Measurements from ENCODE around the gene PJA2. TPM values are rescaled to one million over a fixed set of nuclear protein-coding genes. Genes with fewer than 3 reads are reported as not detected.
A peak's percentile ranks its signal among the peaks of the same experiment; 100 is the strongest.

Gene PJA2
- total RNA-seq, 1 experiment from 2014 or later = 14.3 TPM

DNA sequence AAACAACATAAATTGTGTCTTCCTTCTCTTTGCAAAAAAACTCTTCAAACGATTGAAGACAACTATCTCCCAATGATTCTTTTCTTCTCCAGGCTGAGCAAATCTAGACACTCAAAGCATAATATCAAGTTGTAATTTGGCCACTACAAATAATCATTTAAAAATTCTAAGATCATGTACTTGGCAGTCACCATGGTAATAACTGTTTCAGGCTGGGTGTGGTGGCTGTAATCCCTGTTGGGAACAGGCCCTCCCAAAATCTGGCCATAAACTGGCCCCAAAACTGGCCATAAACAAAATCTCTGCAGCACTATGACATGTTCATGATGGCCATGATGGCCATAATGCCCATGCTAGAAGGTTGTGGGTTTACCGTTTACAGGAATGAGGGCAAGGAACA, 52.0 kb downstream of the PJA2 start:
- Histone ChIP-seq H4K20me1 (ENCODE audit: low read length) (no peaks in the 10 kb centered on the region), H3K9ac (ENCODE audit: low read length) (no peak overlapping the region), H3K79me2 (ENCODE audit: low read length) (no peaks in the 10 kb centered on the region), H2AFZ (ENCODE audit: low read length) (no peak overlapping the region), H3F3A (ENCODE audit: low read length, unreplicated experiment) (no peaks in the 10 kb centered on the region), H3K27ac (ENCODE audit: low read length) (no peak overlapping the region), H3K4me3 (ENCODE audit: low read length) (no peak overlapping the region), H3K4me2 (ENCODE audit: low read length) (no peak overlapping the region), H3K9me2 (replicated peaks; ENCODE audit: low read length) (no peaks in the 10 kb centered on the region), H3K27me3 (ENCODE audit: low read length) (no peaks in the 10 kb centered on the region), H3K36me3 (ENCODE audit: low read depth, low read length) (no peaks in the 10 kb centered on the region; the same call in 1 of the 2 replicates), H3K4me1 (ENCODE audit: insufficient read depth, low read length) (no peaks in the 10 kb centered on the region), H3K9me3 (ENCODE audit: low read length) (no peaks in the 10 kb centered on the region)
- no peak for TF ChIP-seq EZH2 (IDR thresholded peaks at IDR 0.05; ENCODE audit: low read length, unreplicated experiment)
- no peak for TF ChIP-seq EZH2phosphoT487 (IDR thresholded peaks at IDR 0.05; ENCODE audit: borderline replicate concordance, low read length)
- TF ChIP-seq, protein P1, sequence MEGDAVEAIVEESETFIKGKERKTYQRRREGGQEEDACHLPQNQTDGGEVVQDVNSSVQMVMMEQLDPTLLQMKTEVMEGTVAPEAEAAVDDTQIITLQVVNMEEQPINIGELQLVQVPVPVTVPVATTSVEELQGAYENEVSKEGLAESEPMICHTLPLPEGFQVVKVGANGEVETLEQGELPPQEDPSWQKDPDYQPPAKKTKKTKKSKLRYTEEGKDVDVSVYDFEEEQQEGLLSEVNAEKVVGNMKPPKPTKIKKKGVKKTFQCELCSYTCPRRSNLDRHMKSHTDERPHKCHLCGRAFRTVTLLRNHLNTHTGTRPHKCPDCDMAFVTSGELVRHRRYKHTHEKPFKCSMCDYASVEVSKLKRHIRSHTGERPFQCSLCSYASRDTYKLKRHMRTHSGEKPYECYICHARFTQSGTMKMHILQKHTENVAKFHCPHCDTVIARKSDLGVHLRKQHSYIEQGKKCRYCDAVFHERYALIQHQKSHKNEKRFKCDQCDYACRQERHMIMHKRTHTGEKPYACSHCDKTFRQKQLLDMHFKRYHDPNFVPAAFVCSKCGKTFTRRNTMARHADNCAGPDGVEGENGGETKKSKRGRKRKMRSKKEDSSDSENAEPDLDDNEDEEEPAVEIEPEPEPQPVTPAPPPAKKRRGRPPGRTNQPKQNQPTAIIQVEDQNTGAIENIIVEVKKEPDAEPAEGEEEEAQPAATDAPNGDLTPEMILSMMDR (conservative IDR thresholded peaks at IDR 0.05; ENCODE audit: low read depth, low read length) = no peak
- intact Hi-C loops (cut with micrococcal nuclease) = no loop called here
- ChIA-PET CTCF (no interaction called here), POLR2A (ENCODE audit: unreplicated experiment) (no interaction called here)
- BruUV-seq (replicated peaks) = no TSS peak
- ATAC-seq = no peak
- DNase-seq = no peak

- no TSS peak for BruUV-seq (replicated peaks)
Measured at GRCh38 chr5:109354761-109355160, 55.0 kb downstream of the PJA2 start.

More at GRCh38 chr5:109354761-109355160, 55.0 kb downstream of the PJA2 start:
- no peak overlapping the region for H3K27ac ChIP-seq (ENCODE audit: low read length)
- H3K27me3 ChIP-seq (ENCODE audit: low read length) = no peaks in the 10 kb centered on the region
- H3K4me3 ChIP-seq (ENCODE audit: low read length) = no peak overlapping the region
- no peaks in the 10 kb centered on the region for H3F3A ChIP-seq (ENCODE audit: low read length, unreplicated experiment)
- no peak overlapping the region for H3K9ac ChIP-seq (ENCODE audit: low read length)
- H2AFZ ChIP-seq (ENCODE audit: low read length) = no peak overlapping the region
- H3K36me3 ChIP-seq (ENCODE audit: low read depth, low read length) = no peaks in the 10 kb centered on the region
- no peak for TF ChIP-seq EZH2 (IDR thresholded peaks at IDR 0.05; ENCODE audit: low read length, unreplicated experiment)
- TF ChIP-seq EZH2phosphoT487 (IDR thresholded peaks at IDR 0.05; ENCODE audit: borderline replicate concordance, low read length) = no peak
- TF ChIP-seq, protein P1 (conservative IDR thresholded peaks at IDR 0.05; ENCODE audit: low read depth, low read length) = no peak
- H3K9me2 ChIP-seq (replicated peaks; ENCODE audit: low read length) = no peaks in the 10 kb centered on the region
- H3K4me1 ChIP-seq (ENCODE audit: insufficient read depth, low read length) = no peaks in the 10 kb centered on the region
- no peaks in the 10 kb centered on the region for H3K9me3 ChIP-seq (ENCODE audit: low read length)
- ChIA-PET POLR2A (ENCODE audit: unreplicated experiment) (no interaction called here), CTCF (no interaction called here)
- intact Hi-C loops (cut with micrococcal nuclease) = no loop called here
- H3K79me2 ChIP-seq (ENCODE audit: low read length) = no peaks in the 10 kb centered on the region
- ATAC-seq (no peak), DNase-seq (peak; percentile 18)
- no peaks in the 10 kb centered on the region for H4K20me1 ChIP-seq (ENCODE audit: low read length)
- H3K4me2 ChIP-seq (ENCODE audit: low read length) = no peak overlapping the region

Measured in PC-3 (cell line).